Breast epithelium (tissue), 3 donors: Measurements from ENCODE around the gene TBX5.

Experiments used
- POLR2A ChIP-seq: fragments of 450-650 bp; IDR thresholded peaks from one replicate; pipeline ENCODE4 v1.6.1; 2016; ENCODE audit warnings: antibody characterized with exemption, mild to moderate bottlenecking, moderate library complexity
- POLR2AphosphoS5 ChIP-seq, 3 donors: sonication (generic); formaldehyde crosslinking; IDR thresholded peaks; one replicate each; pipeline ENCODE4 v1.6.1; 2017; ENCODE audit warnings: antibody characterized with exemption in 3 of 3
- TF ChIP-seq, protein P1 (sequence below), 3 donors: fragments of 450-650 bp; IDR thresholded peaks; one replicate each; pipeline ENCODE4 v1.5.1; 2016 to 2017; ENCODE audit warnings: antibody characterized with exemption in 3 of 3, mild to moderate bottlenecking in 3 of 3, moderate library complexity in 3 of 3

DNA sequence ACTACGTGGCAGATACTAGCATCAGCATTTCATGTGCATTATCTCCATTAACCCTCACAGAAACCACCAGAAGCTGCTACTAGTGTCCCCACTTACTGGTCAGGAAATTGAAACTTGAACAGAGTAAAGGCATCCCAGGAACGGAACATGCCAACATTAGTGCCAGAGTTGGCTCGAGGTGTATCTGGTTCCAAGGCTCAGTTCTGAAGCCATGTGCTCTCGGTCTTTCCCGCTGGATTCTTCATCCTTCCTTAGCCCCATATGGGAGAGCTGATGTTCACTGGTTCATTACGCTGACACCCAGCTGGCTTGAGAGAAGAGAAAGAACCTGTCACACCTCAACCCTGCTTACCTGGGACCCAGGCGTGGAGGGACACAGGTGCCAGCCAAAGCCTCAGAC lies 91.5 kb downstream of the TBX5 start:
- TF ChIP-seq, protein P1, sequence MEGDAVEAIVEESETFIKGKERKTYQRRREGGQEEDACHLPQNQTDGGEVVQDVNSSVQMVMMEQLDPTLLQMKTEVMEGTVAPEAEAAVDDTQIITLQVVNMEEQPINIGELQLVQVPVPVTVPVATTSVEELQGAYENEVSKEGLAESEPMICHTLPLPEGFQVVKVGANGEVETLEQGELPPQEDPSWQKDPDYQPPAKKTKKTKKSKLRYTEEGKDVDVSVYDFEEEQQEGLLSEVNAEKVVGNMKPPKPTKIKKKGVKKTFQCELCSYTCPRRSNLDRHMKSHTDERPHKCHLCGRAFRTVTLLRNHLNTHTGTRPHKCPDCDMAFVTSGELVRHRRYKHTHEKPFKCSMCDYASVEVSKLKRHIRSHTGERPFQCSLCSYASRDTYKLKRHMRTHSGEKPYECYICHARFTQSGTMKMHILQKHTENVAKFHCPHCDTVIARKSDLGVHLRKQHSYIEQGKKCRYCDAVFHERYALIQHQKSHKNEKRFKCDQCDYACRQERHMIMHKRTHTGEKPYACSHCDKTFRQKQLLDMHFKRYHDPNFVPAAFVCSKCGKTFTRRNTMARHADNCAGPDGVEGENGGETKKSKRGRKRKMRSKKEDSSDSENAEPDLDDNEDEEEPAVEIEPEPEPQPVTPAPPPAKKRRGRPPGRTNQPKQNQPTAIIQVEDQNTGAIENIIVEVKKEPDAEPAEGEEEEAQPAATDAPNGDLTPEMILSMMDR (IDR thresholded peaks at IDR 0.05), result no peak
- TF ChIP-seq POLR2A (no peak), POLR2AphosphoS5 (IDR thresholded peaks at IDR 0.05) (no peak)
